GM18526 (cell line): Measurements from ENCODE around the gene TTC6.

Experiments
- POLR2A ChIP-seq: IDR thresholded peaks from 3 replicates; pipeline ENCODE4 v1.6.1; 2011; ENCODE audit not compliant: insufficient read length; ENCODE audit errors: extremely low read depth

The TTC6 gene

GRCh38 chr14:37583358-37584210, 11.8 kb upstream of the TTC6 start:
- no peak for TF ChIP-seq POLR2A

GRCh38 chr14:37584211-37585100, 11.0 kb upstream of the TTC6 start:
- no peak for TF ChIP-seq POLR2A

GRCh38 chr14:37585101-37585511, 10.3 kb upstream of the TTC6 start:
- no peak for TF ChIP-seq POLR2A

GRCh38 chr14:37585971-37586796, 9.2 kb upstream of the TTC6 start:
- no peak for TF ChIP-seq POLR2A

- no peak for TF ChIP-seq POLR2A
Observed at GRCh38 chr14:37586797-37587130, 8.7 kb upstream of the TTC6 start.

- no peak for TF ChIP-seq POLR2A
Observed at GRCh38 chr14:37587131-37587803, 8.2 kb upstream of the TTC6 start.

GRCh38 chr14:37587881-37588666, 7.4 kb upstream of the TTC6 start:
- TF ChIP-seq POLR2A: no peak

- TF ChIP-seq POLR2A: no peak
Observed at GRCh38 chr14:37588667-37588955, 6.8 kb upstream of the TTC6 start.

GRCh38 chr14:37588956-37589714, 6.3 kb upstream of the TTC6 start:
- no peak for TF ChIP-seq POLR2A

- TF ChIP-seq POLR2A: no peak
Observed at GRCh38 chr14:37589715-37590427, 5.6 kb upstream of the TTC6 start.

GRCh38 chr14:37590428-37591139, 4.8 kb upstream of the TTC6 start:
- no peak for TF ChIP-seq POLR2A

- no peak for TF ChIP-seq POLR2A
Observed at GRCh38 chr14:37591311-37591940, 4.0 kb upstream of the TTC6 start.

- no peak for TF ChIP-seq POLR2A
Observed at GRCh38 chr14:37591941-37592481, 3.4 kb upstream of the TTC6 start.
